GM06990 (cell line): ENCODE measurements around the gene YTHDF1.
"Not testable (repeated sequence)": the region's sequence is repeated elsewhere in the genome, so short reads cannot be mapped to it uniquely, and the experiment has no call there.

Source experiments
- DNase-seq: peaks from one replicate; pipeline ENCODE4 v3.0.0-alpha.2; 2011; ENCODE audit not compliant: insufficient read length; ENCODE audit errors: extremely low read depth
- H3K27me3 ChIP-seq: replicated peaks from 2 replicates; pipeline ENCODE4 v1.6.0; 2011; ENCODE audit warnings: low read length; ENCODE audit not compliant: control insufficient read depth, insufficient read depth
- H3K36me3 ChIP-seq: 2 replicates; pipeline ENCODE4 v1.5.1; 2011; ENCODE audit warnings: low read length; ENCODE audit not compliant: control insufficient read depth, insufficient read depth
- H3K4me3 ChIP-seq: replicated peaks from 2 replicates; pipeline ENCODE4 v1.5.1; 2011; ENCODE audit warnings: low read depth, mild to moderate bottlenecking, control low read depth, low read length
- CTCF ChIP-seq: IDR thresholded peaks from 2 replicates; pipeline ENCODE4 v1.5.1; 2011; ENCODE audit warnings: low read length, control low read depth, mild to moderate bottlenecking, inconsistent platforms; ENCODE audit not compliant: insufficient read depth, poor library complexity, severe bottlenecking

Gene YTHDF1

GRCh38 chr20:63160641-63161175 is 55.2 kb downstream of the YTHDF1 start:
- Histone ChIP-seq H3K27me3 (no peaks in the 10 kb centered on the region; the same call in 1 of the 2 replicates), H3K36me3 (no peaks in the 10 kb centered on the region), H3K4me3 (no peak overlapping the region)
- no peak for DNase-seq
- TF ChIP-seq CTCF = no peak

GRCh38 chr20:63159826-63160640 is 55.9 kb downstream of the YTHDF1 start:
- no peak for TF ChIP-seq CTCF
- H3K4me3 ChIP-seq = no peak overlapping the region
- DNase-seq = no peak
- H3K36me3 ChIP-seq = no peaks in the 10 kb centered on the region
- H3K27me3 ChIP-seq = no peaks in the 10 kb centered on the region; the same call in 1 of the 2 replicates

- not testable (repeated sequence) for H3K4me3 ChIP-seq, DNase-seq, H3K27me3 ChIP-seq, H3K36me3 ChIP-seq
Measured at GRCh38 chr20:63159251-63159650, 56.7 kb downstream of the YTHDF1 start.

- TF ChIP-seq CTCF = no peak
- Histone ChIP-seq H3K4me3 (no peak overlapping the region), H3K27me3 (peaks cover 2% of the 10 kb centered on the region; the same call in 1 of the 2 replicates), H3K36me3 (no peaks in the 10 kb centered on the region)
- DNase-seq = no peak
Measured at GRCh38 chr20:63158845-63159244, 57.1 kb downstream of the YTHDF1 start.

- DNase-seq = no peak
- TF ChIP-seq CTCF = no peak
- Histone ChIP-seq H3K27me3 (peaks cover 2% of the 10 kb centered on the region; the same call in 1 of the 2 replicates), H3K36me3 (no peaks in the 10 kb centered on the region), H3K4me3 (no peak overlapping the region)
Measured at GRCh38 chr20:63158352-63158751, 57.6 kb downstream of the YTHDF1 start.

- not testable (repeated sequence) for H3K4me3 ChIP-seq, H3K27me3 ChIP-seq, H3K36me3 ChIP-seq, DNase-seq
Measured at GRCh38 chr20:63157431-63157830, 58.5 kb downstream of the YTHDF1 start.
